OCI-LY7 (cell line): ENCODE measurements around the gene COX8A. TPM values are rescaled to one million over a fixed set of nuclear protein-coding genes. Genes with fewer than 3 reads are reported as not detected.

ENCODE experiments used
- BruUV-seq: library from RNA; stranded (reverse); fragments of 400-500 nt; replicated peaks from 2 replicates; lab custom pipeline; 2021; lab: Mats Ljungman, UMichigan
- CTCF ChIA-PET: fragments of 300-600 bp; sonication (Branson Sonifier 250); formaldehyde crosslinking; loops from one replicate; lab custom pipeline; 2022; ENCODE audit warnings: antibody characterized with exemption; ENCODE audit not compliant: unreplicated experiment; lab: Charles Lee
- POLR2A ChIA-PET: fragments of 300-600 bp; sonication (Branson Sonifier 250); formaldehyde crosslinking; loops from one replicate; lab custom pipeline; 2022; ENCODE audit warnings: antibody characterized with exemption; lab: Charles Lee
- DNase-seq: peaks from one replicate; pipeline ENCODE4 v3.0.0-alpha.2; 2015; ENCODE audit warnings: low spot score
- H2AFZ ChIP-seq: fragments of 200-600 bp; sonication (generic), shearing (Covaris generic); 2 replicates; pipeline ENCODE4 v1.6.1; 2014; ENCODE audit warnings: mild to moderate bottlenecking, antibody characterized with exemption, low read length, moderate library complexity
- H3K27ac ChIP-seq: fragments of 200-600 bp; sonication (generic); 2 replicates; pipeline ENCODE4 v1.5.1; 2014; ENCODE audit warnings: mixed run types, low read depth, mild to moderate bottlenecking, moderate library complexity, low read length, inconsistent platforms; ENCODE audit not compliant: poor library complexity, severe bottlenecking
- H3K36me3 ChIP-seq: fragments of 200-600 bp; sonication (generic); 2 replicates; pipeline ENCODE4 v1.6.1; 2014; ENCODE audit warnings: mild to moderate bottlenecking, antibody characterized with exemption, low read length, moderate library complexity, mixed read lengths; ENCODE audit not compliant: insufficient read depth
- H3K4me1 ChIP-seq: fragments of 200-600 bp; sonication (generic); 2 replicates; pipeline ENCODE4 v1.5.1; 2014; ENCODE audit warnings: mild to moderate bottlenecking, low read length; ENCODE audit not compliant: insufficient read depth, poor library complexity, severe bottlenecking
- H3K4me2 ChIP-seq: fragments of 200-600 bp; sonication (generic); 2 replicates; pipeline ENCODE4 v1.6.1; 2014; ENCODE audit warnings: mild to moderate bottlenecking, low read length
- H3K4me3 ChIP-seq: fragments of 200-600 bp; sonication (generic); 2 replicates; pipeline ENCODE4 v1.5.1; 2014; ENCODE audit warnings: mild to moderate bottlenecking, low read depth, low read length; ENCODE audit not compliant: poor library complexity, severe bottlenecking
- H3K79me2 ChIP-seq: fragments of 200-600 bp; sonication (generic); 2 replicates; pipeline ENCODE4 v1.6.1; 2016; ENCODE audit warnings: low read depth, mild to moderate bottlenecking, low read length, moderate library complexity, mixed read lengths; ENCODE audit not compliant: insufficient read depth
- H3K9me2 ChIP-seq: fragments of 200-600 bp; sonication (generic); 2 replicates; pipeline ENCODE4 v1.6.1; 2016; ENCODE audit warnings: mild to moderate bottlenecking, low read length, mixed read lengths; ENCODE audit not compliant: insufficient read depth
- H3K9me3 ChIP-seq: fragments of 200-600 bp; sonication (generic); 2 replicates; pipeline ENCODE4 v1.6.1; 2014; ENCODE audit warnings: mild to moderate bottlenecking, mixed run types, low read length, mixed read lengths
- H4K20me1 ChIP-seq: fragments of 200-600 bp; sonication (generic); 2 replicates; pipeline ENCODE4 v1.6.1; 2014; ENCODE audit warnings: mild to moderate bottlenecking, antibody characterized with exemption, low read length, moderate library complexity, mixed read lengths; ENCODE audit not compliant: insufficient read depth
- EZH2phosphoT487 ChIP-seq: fragments of 200-600 bp; sonication (generic); IDR thresholded peaks from 2 replicates; pipeline ENCODE4 v1.6.1; 2018; ENCODE audit warnings: low read depth, borderline replicate concordance, mild to moderate bottlenecking, mixed run types, antibody characterized with exemption, low read length, moderate library complexity, mixed read lengths
- intact Hi-C: fragments of 100-400 bp; cut with micrococcal nuclease; formaldehyde crosslinking; loops from one replicate; pipeline ENCODE4 v1.10.0; 2022; ENCODE audit not compliant: unreplicated experiment
- total RNA-seq, 2 experiments: library from RNA; depleted of rRNA in 1 of 2; stranded (reverse); fragments of >200 nt in 1 of 2; shearing (Covaris generic) in 1 of 2; gene quantifications; 2 replicates each; pipeline ENCODE4 v1.2.3, GENCODE V29; 2014 to 2022
- TF ChIP-seq, protein P1 (sequence below): fragments of 200-600 bp; sonication (generic); conservative IDR thresholded peaks from 2 replicates; pipeline ENCODE4 v1.5.1; 2014; ENCODE audit warnings: mild to moderate bottlenecking, antibody characterized with exemption, low read length, moderate library complexity, mixed read lengths

COX8A gene
- total RNA-seq, 2 experiments from 2014 or later = 373 to 811 TPM

- DNase-seq = no peak
- H3K9me2 ChIP-seq = no peaks in the 10 kb centered on the region
- ChIA-PET CTCF (no interaction called here), POLR2A (no interaction called here)
- no peaks in the 10 kb centered on the region for H3K79me2 ChIP-seq
- no peak overlapping the region for H3K4me2 ChIP-seq
- H2AFZ ChIP-seq = no peak overlapping the region
- BruUV-seq = no TSS peak
- no peak overlapping the region for H3K27ac ChIP-seq
- intact Hi-C loops = no loop called here
- H3K36me3 ChIP-seq = peaks cover 64% of the 10 kb centered on the region
- no peak overlapping the region for H3K4me3 ChIP-seq
- no peaks in the 10 kb centered on the region for H3K9me3 ChIP-seq
- peaks cover 9% of the 10 kb centered on the region for H3K4me1 ChIP-seq
- no peaks in the 10 kb centered on the region for H4K20me1 ChIP-seq
- TF ChIP-seq, protein P1, sequence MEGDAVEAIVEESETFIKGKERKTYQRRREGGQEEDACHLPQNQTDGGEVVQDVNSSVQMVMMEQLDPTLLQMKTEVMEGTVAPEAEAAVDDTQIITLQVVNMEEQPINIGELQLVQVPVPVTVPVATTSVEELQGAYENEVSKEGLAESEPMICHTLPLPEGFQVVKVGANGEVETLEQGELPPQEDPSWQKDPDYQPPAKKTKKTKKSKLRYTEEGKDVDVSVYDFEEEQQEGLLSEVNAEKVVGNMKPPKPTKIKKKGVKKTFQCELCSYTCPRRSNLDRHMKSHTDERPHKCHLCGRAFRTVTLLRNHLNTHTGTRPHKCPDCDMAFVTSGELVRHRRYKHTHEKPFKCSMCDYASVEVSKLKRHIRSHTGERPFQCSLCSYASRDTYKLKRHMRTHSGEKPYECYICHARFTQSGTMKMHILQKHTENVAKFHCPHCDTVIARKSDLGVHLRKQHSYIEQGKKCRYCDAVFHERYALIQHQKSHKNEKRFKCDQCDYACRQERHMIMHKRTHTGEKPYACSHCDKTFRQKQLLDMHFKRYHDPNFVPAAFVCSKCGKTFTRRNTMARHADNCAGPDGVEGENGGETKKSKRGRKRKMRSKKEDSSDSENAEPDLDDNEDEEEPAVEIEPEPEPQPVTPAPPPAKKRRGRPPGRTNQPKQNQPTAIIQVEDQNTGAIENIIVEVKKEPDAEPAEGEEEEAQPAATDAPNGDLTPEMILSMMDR = no peak
- no peak for TF ChIP-seq EZH2phosphoT487
Observed at GRCh38 chr11:63997801-63998337, 23.4 kb downstream of the COX8A start.

- H4K20me1 ChIP-seq = no peaks in the 10 kb centered on the region
- no TSS peak for BruUV-seq
- CTCF ChIA-PET = no interaction called here
Observed at GRCh38 chr11:63998558-63999348, 24.3 kb downstream of the COX8A start.

More at GRCh38 chr11:63998558-63999348, 24.3 kb downstream of the COX8A start:
- Histone ChIP-seq H3K79me2 (no peaks in the 10 kb centered on the region), H2AFZ (no peak overlapping the region), H3K27ac (no peak overlapping the region), H3K9me2 (no peaks in the 10 kb centered on the region), H3K4me1 (peaks cover 9% of the 10 kb centered on the region), H3K36me3 (peaks cover 56% of the 10 kb centered on the region), H3K9me3 (no peaks in the 10 kb centered on the region), H3K4me3 (no peak overlapping the region), H3K4me2 (no peak overlapping the region)
- intact Hi-C loops = no loop called here
- DNase-seq = no peak
- POLR2A ChIA-PET = no interaction called here
- no peak for TF ChIP-seq EZH2phosphoT487
- TF ChIP-seq, protein P1 = no peak
